Thoracic aorta (tissue), 2 donors: Measurements from ENCODE around the gene PALD1. TPM values are rescaled to one million over a fixed set of nuclear protein-coding genes. Genes with fewer than 3 reads are reported as not detected.

ENCODE experiments used
- ATAC-seq: fragments of 150-250 bp; one replicate; pipeline ENCODE4 v1.8.0; 2017; ENCODE audit warnings: low read depth; ENCODE audit not compliant: insufficient number of reproducible peaks, low FRiP score
- DNase-seq: peaks from one replicate; pipeline ENCODE4 v3.0.0-alpha.2; 2020; ENCODE audit warnings: low spot score
- H3K27ac ChIP-seq, 2 donors: fragments of 200-600 bp; sonication (generic); 1 replicate in 1 of 2; 2 replicates in 1 of 2; pipeline ENCODE4 v1.5.1; 2016; ENCODE audit warnings: mild to moderate bottlenecking in 2 of 2, moderate library complexity in 2 of 2
- H3K27me3 ChIP-seq: fragments of 200-600 bp; sonication (generic); replicated peaks from 2 replicates; pipeline ENCODE4 v1.6.0; 2016; ENCODE audit warnings: mild to moderate bottlenecking; ENCODE audit not compliant: insufficient read depth
- H3K36me3 ChIP-seq: fragments of 200-600 bp; sonication (generic); one replicate; pipeline ENCODE4 v1.5.1; 2016
- H3K4me1 ChIP-seq, 2 donors: fragments of 200-600 bp; sonication (generic); 1 replicate in 1 of 2; 2 replicates in 1 of 2; pipeline versions ENCODE4 v1.5.1 to v1.6.0; 2016; ENCODE audit warnings: low read depth in 2 of 2, mild to moderate bottlenecking in 1 of 2; ENCODE audit not compliant: control insufficient read depth in 1 of 2
- H3K4me3 ChIP-seq: fragments of 200-600 bp; sonication (generic); 2 replicates; pipeline ENCODE4 v1.5.1; 2016; ENCODE audit warnings: mild to moderate bottlenecking
- H3K9me3 ChIP-seq: fragments of 200-600 bp; sonication (generic); 2 replicates; pipeline ENCODE4 v1.5.1; 2016
- CTCF ChIP-seq: fragments of 200-600 bp; sonication (generic); IDR thresholded peaks from one replicate; pipeline ENCODE4 v1.5.1; 2019; ENCODE audit warnings: antibody characterized with exemption
- total RNA-seq, 2 donors: library from RNA; depleted of rRNA; stranded (reverse); fragments of >200 nt; gene quantifications; one replicate each; pipeline versions ENCODE4 v1.1.0 to v1.2.3, GENCODE V29; 2016

PALD1 gene
- total RNA-seq, 2 donors from 2014 or later = 19.5 to 19.7 TPM

DNA sequence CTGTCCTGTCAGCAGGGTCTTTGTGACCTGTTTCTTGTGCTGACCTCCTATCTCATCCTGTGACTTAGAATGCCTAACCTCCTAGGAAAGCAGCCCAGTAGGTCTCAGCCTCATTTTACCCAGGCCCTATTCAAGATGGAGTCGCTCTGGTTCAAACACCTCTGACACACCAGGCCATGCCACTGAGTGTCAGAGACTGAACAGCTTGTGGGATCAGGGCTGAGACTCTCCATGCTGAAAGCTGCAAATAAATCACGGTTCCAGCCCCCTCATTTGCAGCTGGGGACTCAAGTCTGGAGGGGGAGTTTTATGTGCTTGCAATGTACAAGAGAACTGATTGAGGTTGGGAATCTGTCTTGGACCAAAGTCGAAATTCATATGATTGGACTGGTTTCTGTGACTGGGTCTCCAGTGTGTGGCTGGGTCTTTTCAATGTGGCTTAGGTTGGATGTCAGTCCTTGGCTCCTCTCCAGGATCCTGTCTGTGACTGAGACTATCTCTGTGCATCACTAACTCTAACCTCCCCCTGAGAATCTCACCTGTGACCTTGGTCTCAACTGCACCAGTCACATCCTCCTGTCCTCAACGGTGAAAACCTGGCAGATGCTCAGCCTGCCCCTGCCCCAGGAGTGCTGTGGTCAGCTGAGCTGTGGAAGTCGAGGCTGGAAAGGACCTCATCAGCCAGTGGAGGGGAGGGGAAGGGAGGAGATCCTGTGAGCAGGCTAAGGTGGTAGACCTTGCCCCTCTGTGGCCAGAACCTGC lies 112.3 kb downstream of the PALD1 start:
- no peak overlapping the region for H3K4me3 ChIP-seq
- no peak overlapping the region for H3K27ac ChIP-seq
- ATAC-seq (no peak), DNase-seq (no peak)
- no peaks in the 10 kb centered on the region for H3K36me3 ChIP-seq
- no peak for TF ChIP-seq CTCF
- no peaks in the 10 kb centered on the region for H3K27me3 ChIP-seq
- no peaks in the 10 kb centered on the region for H3K4me1 ChIP-seq
- H3K9me3 ChIP-seq = no peaks in the 10 kb centered on the region

DNA sequence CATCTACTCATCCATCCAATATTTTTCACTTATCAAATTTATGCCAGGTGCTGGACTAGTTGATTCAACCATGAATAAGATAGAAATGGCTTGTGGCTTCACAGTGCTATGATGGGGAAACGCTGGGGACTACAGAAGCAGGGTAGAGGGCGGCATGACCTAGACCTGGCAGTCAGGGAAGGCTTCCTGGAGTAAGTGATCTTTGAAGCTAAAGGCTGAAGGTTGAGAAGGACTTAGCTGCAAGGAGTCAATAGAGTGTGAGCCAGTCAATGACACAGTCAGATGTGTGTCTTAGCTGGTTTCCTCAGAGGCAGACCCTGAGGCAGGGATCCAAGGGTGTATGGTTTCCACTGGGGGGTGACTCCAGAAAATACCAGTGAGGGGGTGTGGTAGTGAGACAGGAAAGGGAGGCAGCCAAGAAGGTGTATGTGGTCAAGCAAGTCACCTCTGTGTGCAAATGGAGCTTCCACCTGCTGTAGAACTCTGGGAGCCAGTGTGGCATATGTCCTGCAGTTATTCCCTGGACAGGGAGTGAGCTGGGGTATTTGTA lies 113.7 kb downstream of the PALD1 start:
- no peaks in the 10 kb centered on the region for H3K36me3 ChIP-seq
- H3K4me1 ChIP-seq = no peaks in the 10 kb centered on the region
- ATAC-seq (no peak), DNase-seq (no peak)
- H3K27ac ChIP-seq = no peak overlapping the region
- no peak overlapping the region for H3K4me3 ChIP-seq
- TF ChIP-seq CTCF = no peak
- H3K9me3 ChIP-seq = no peaks in the 10 kb centered on the region
- H3K27me3 ChIP-seq = no peaks in the 10 kb centered on the region

GRCh38 chr10:70592746-70593512 lies 114.4 kb downstream of the PALD1 start:
- ATAC-seq = no peak

DNA sequence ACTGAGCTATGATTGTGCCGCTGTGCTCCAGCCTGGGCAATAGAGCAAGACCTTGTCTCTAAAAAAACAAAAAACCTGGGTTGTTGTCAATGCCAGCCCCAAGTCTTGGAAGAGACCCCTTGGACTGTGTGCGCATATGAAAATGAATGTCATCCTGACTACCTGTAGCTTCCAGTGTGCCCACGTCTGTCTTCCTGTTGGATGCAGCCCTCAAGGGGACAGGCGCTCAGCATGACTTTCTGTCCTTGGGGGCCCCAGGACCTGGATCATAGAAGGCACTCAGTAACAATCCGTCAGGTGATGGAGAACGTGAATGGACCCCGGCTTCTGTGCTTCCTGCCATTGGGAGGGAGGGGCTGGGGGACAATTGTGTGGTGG lies 114.9 kb downstream of the PALD1 start:
- H3K4me3 ChIP-seq = no peak overlapping the region
- TF ChIP-seq CTCF = no peak
- H3K9me3 ChIP-seq = no peaks in the 10 kb centered on the region
- H3K4me1 ChIP-seq = no peaks in the 10 kb centered on the region
- no peak for DNase-seq
- H3K27ac ChIP-seq = no peak overlapping the region
- H3K27me3 ChIP-seq = no peaks in the 10 kb centered on the region
- no peak for ATAC-seq
- no peaks in the 10 kb centered on the region for H3K36me3 ChIP-seq

More at GRCh38 chr10:70592746-70593512, 114.4 kb downstream of the PALD1 start:
- TF ChIP-seq CTCF = no peak
- H3K27ac ChIP-seq = no peak overlapping the region
- no peaks in the 10 kb centered on the region for H3K4me1 ChIP-seq
- no peaks in the 10 kb centered on the region for H3K36me3 ChIP-seq
- H3K4me3 ChIP-seq = no peak overlapping the region
- H3K9me3 ChIP-seq = no peaks in the 10 kb centered on the region
- DNase-seq = no peak
- H3K27me3 ChIP-seq = no peaks in the 10 kb centered on the region

DNA sequence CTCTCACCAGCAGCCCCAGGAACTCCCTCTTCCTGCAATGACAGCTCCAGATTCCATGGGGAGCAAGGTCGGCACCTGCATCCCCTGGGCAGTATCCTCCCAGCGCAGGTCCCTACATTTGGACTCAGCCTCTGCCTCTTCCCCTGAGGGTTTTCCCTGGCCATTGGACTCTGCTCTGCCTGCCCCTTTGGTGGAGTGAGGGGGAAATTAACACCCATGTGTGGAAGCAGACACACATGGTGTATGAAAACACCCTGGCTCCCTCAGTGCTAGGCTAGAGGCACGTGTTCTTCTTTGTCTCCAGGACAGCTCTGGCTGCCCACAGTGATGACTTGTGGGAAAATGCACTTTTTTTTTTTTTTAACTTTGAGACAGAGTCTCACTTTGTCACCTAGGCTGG lies 115.6 kb downstream of the PALD1 start:
- Histone ChIP-seq H3K27me3 (no peaks in the 10 kb centered on the region), H3K4me1 (no peaks in the 10 kb centered on the region), H3K4me3 (no peak overlapping the region), H3K27ac (no peak overlapping the region), H3K36me3 (no peaks in the 10 kb centered on the region), H3K9me3 (no peaks in the 10 kb centered on the region)
- ATAC-seq (no peak), DNase-seq (no peak)
- no peak for TF ChIP-seq CTCF
